H1 (cell line): Measurements from ENCODE around the gene AP2A2. TPM values are rescaled to one million over a fixed set of nuclear protein-coding genes. Genes with fewer than 3 reads are reported as not detected.
A peak's percentile ranks its signal among the peaks of the same experiment; 100 is the strongest.

Experiments
- CTCF ChIA-PET: fragments of 300-600 bp; sonication (Branson Sonifier 250); formaldehyde crosslinking; loops from one replicate; lab custom pipeline; 2021; ENCODE audit not compliant: partially characterized antibody; lab: Charles Lee
- POLR2A ChIA-PET: fragments of 300-600 bp; sonication (Branson Sonifier 250); formaldehyde crosslinking; loops from one replicate; lab custom pipeline; 2021; ENCODE audit warnings: inconsistent platforms; ENCODE audit not compliant: partially characterized antibody; lab: Charles Lee
- DNase-seq, 2 experiments: peaks; one replicate each; pipeline versions ENCODE4 v3.0.0 to v3.0.0-alpha.2; 2010 to 2022; ENCODE audit warnings: low spot score in 2 of 2, low read depth in 1 of 2, mixed read lengths in 1 of 2
- FAIRE-seq: peaks from 2 replicates; lab custom pipeline; 2011; peaks lifted over from hg19 to GRCh38; lab: Jason Lieb, UNC
- H2AFZ ChIP-seq: 2 replicates; pipeline ENCODE4 v1.8.1; 2012; ENCODE audit warnings: low read length, inconsistent platforms
- H2AK5ac ChIP-seq: 2 replicates; pipeline ENCODE4 v1.6.1; 2013; ENCODE audit warnings: low read depth, low read length
- H2BK120ac ChIP-seq: replicated peaks from 2 replicates; pipeline ENCODE3; 2013; ENCODE audit warnings: low read depth, low read length, inconsistent platforms
- H2BK12ac ChIP-seq: 2 replicates; pipeline ENCODE4 v1.6.1; 2013; ENCODE audit warnings: low read depth, low read length
- H2BK15ac ChIP-seq: 2 replicates; pipeline ENCODE4 v1.6.1; 2013; ENCODE audit warnings: low read length
- H2BK20ac ChIP-seq: 2 replicates; pipeline ENCODE4 v1.6.1; 2013; ENCODE audit warnings: low read length
- H2BK5ac ChIP-seq: 2 replicates; pipeline ENCODE4 v1.6.1; 2013; ENCODE audit warnings: low read depth, low read length
- H3K14ac ChIP-seq: 2 replicates; pipeline ENCODE4 v1.6.1; 2013; ENCODE audit warnings: inconsistent platforms; ENCODE audit not compliant: insufficient read length
- H3K18ac ChIP-seq: 2 replicates; pipeline ENCODE4 v1.6.1; 2013; ENCODE audit warnings: low read length; ENCODE audit errors: extremely low read depth
- H3K23ac ChIP-seq: 2 replicates; pipeline ENCODE4 v1.6.1; 2013; ENCODE audit warnings: inconsistent platforms; ENCODE audit not compliant: insufficient read length
- H3K23me2 ChIP-seq: 2 replicates; pipeline ENCODE4 v1.6.1; 2013; ENCODE audit warnings: low read depth, low read length
- H3K27ac ChIP-seq: 2 replicates; pipeline ENCODE4 v1.6.1; 2011; ENCODE audit warnings: low read depth, low read length, inconsistent platforms
- H3K27me3 ChIP-seq, 4 experiments: replicated peaks in 1 of 4; 1 replicate in 1 of 4; 2 replicates in 3 of 4; pipeline versions ENCODE4 v1.6.1 to v1.8.1; 2011 to 2013; ENCODE audit warnings: low read length in 3 of 4, mild to moderate bottlenecking in 3 of 4, inconsistent platforms in 2 of 4, mixed read lengths in 2 of 4, moderate library complexity in 1 of 4; ENCODE audit not compliant: control insufficient read depth in 3 of 4, insufficient read depth in 3 of 4; ENCODE audit errors: extremely low read depth in 1 of 4
- H3K36me3 ChIP-seq, 4 experiments: 2 replicates each; pipeline versions ENCODE4 v1.6.1 to v1.8.1; 2011 to 2013; ENCODE audit warnings: mild to moderate bottlenecking in 4 of 4, low read length in 3 of 4, moderate library complexity in 2 of 4, control low read depth in 1 of 4, inconsistent platforms in 1 of 4; ENCODE audit not compliant: insufficient read depth in 4 of 4, control insufficient read depth in 2 of 4
- H3K4ac ChIP-seq: replicated peaks from 2 replicates; pipeline ENCODE3; 2013; ENCODE audit warnings: low read length, low read depth, mixed read lengths, inconsistent platforms; ENCODE audit not compliant: insufficient read length
- H3K4me1 ChIP-seq, 4 experiments: replicated peaks in 1 of 4; 1 replicate in 1 of 4; 2 replicates in 3 of 4; pipeline versions ENCODE4 v1.6.1 to v1.8.1; 2011 to 2013; ENCODE audit warnings: low read length in 3 of 4, inconsistent platforms in 2 of 4, mixed read lengths in 1 of 4; ENCODE audit not compliant: insufficient read depth in 4 of 4, control insufficient read depth in 3 of 4
- H3K4me2 ChIP-seq, 2 experiments: 2 replicates each; pipeline versions ENCODE4 v1.6.1 to v1.8.1; 2011 to 2013; ENCODE audit warnings: low read depth in 2 of 2, low read length in 2 of 2, control low read depth in 1 of 2, inconsistent platforms in 1 of 2, mild to moderate bottlenecking in 1 of 2; ENCODE audit not compliant: insufficient read depth in 1 of 2
- H3K4me3 ChIP-seq, 4 experiments: fragments of 200-600, 300-600 bp in 1 of 4; sonication (generic), shearing (Covaris generic), sonication (Bioruptor Twin) in 1 of 4; 2 replicates each; pipeline versions ENCODE4 v1.5.1 to v1.8.1; 2011 to 2016; ENCODE audit warnings: low read length in 4 of 4, low read depth in 3 of 4, control low read depth in 2 of 4, inconsistent platforms in 2 of 4, mild to moderate bottlenecking in 2 of 4, mixed read lengths in 1 of 4, moderate library complexity in 1 of 4; ENCODE audit not compliant: insufficient read depth in 2 of 4; ENCODE audit errors: extremely low read depth in 1 of 4
- H3K56ac ChIP-seq: replicated peaks from 2 replicates; pipeline ENCODE3; 2013; ENCODE audit warnings: low read depth, mild to moderate bottlenecking, mixed read lengths, low read length, inconsistent platforms; ENCODE audit not compliant: insufficient read length
- H3K79me1 ChIP-seq: 2 replicates; pipeline ENCODE4 v1.6.1; 2013; ENCODE audit warnings: low read depth, low read length, control low read depth
- H3K79me2 ChIP-seq, 2 experiments: 2 replicates each; pipeline versions ENCODE4 v1.6.1 to v1.8.1; 2012 to 2013; ENCODE audit warnings: low read length in 2 of 2, mild to moderate bottlenecking in 2 of 2, inconsistent platforms in 1 of 2; ENCODE audit not compliant: insufficient read depth in 2 of 2, control insufficient read depth in 1 of 2
- H3K9ac ChIP-seq, 4 experiments: replicated peaks in 1 of 4; 1 replicate in 1 of 4; 2 replicates in 3 of 4; pipeline versions ENCODE4 v1.6.1 to v1.8.1; 2011 to 2013; ENCODE audit warnings: low read depth in 3 of 4, low read length in 3 of 4, control low read depth in 2 of 4, mild to moderate bottlenecking in 2 of 4, moderate library complexity in 2 of 4, inconsistent platforms in 1 of 4; ENCODE audit errors: extremely low read depth in 1 of 4
- H3K9me3 ChIP-seq, 2 experiments: 2 replicates each; pipeline versions ENCODE4 v1.6.1 to v1.8.1; 2012 to 2013; ENCODE audit warnings: mild to moderate bottlenecking in 2 of 2, moderate library complexity in 2 of 2, control low read depth in 1 of 2, inconsistent platforms in 1 of 2, low read depth in 1 of 2, low read length in 1 of 2, mixed read lengths in 1 of 2; ENCODE audit not compliant: insufficient read depth in 2 of 2
- H4K20me1 ChIP-seq, 2 experiments: replicated peaks in 1 of 2; 2 replicates each; pipeline versions ENCODE3 to v1.8.1; 2011 to 2013; ENCODE audit warnings: inconsistent platforms in 2 of 2, low read length in 2 of 2, mild to moderate bottlenecking in 1 of 2; ENCODE audit not compliant: insufficient read depth in 2 of 2, control insufficient read depth in 1 of 2
- H4K5ac ChIP-seq: 2 replicates; pipeline ENCODE4 v1.6.1; 2013; ENCODE audit warnings: low read length, low read depth, mixed read lengths, inconsistent platforms; ENCODE audit not compliant: insufficient read length
- H4K8ac ChIP-seq: 2 replicates; pipeline ENCODE4 v1.8.0; 2013; ENCODE audit warnings: mild to moderate bottlenecking, moderate library complexity, low read length, inconsistent platforms; ENCODE audit not compliant: insufficient read depth; ENCODE audit errors: extremely low read depth
- H4K91ac ChIP-seq: replicated peaks from 2 replicates; pipeline ENCODE3; 2013; ENCODE audit warnings: low read length, mixed read lengths, inconsistent platforms; ENCODE audit not compliant: insufficient read length
- EGR1 ChIP-seq: IDR thresholded peaks from 2 replicates; pipeline ENCODE4 v1.6.1; 2011; ENCODE audit warnings: low read depth, low read length, borderline replicate concordance
- HDAC2 ChIP-seq, 2 experiments: fragments of 300-600 bp in 1 of 2; sonication (generic) in 1 of 2; IDR thresholded peaks; 2 replicates each; pipeline ENCODE4 v1.6.1; 2011 to 2012; ENCODE audit warnings: low read depth in 2 of 2, low read length in 2 of 2, mild to moderate bottlenecking in 2 of 2, moderate library complexity in 2 of 2, borderline replicate concordance in 1 of 2, inconsistent platforms in 1 of 2
- SIX5 ChIP-seq: IDR thresholded peaks from 2 replicates; pipeline ENCODE4 v1.6.1; 2011; ENCODE audit warnings: mild to moderate bottlenecking, low read depth, low read length
- TCF12 ChIP-seq: IDR thresholded peaks from 2 replicates; pipeline ENCODE4 v1.6.1; 2011; ENCODE audit warnings: low read depth, mild to moderate bottlenecking, low read length
- WGBS, 2 experiments: shearing (Covaris generic) in 1 of 2; methylation state at CpG; one replicate each; pipeline versions ENCODE4 v1.1.6 to v1.1.7; 2013 to 2015; ENCODE audit warnings: low lambda C conversion rate in 2 of 2, mixed read lengths in 2 of 2, inconsistent platforms in 1 of 2, low coverage in 1 of 2, missing lambda C conversion rate in 1 of 2; ENCODE audit not compliant: insufficient replicate concordance in 2 of 2, insufficient coverage in 1 of 2, insufficient read length in 1 of 2; ENCODE audit errors: extremely low coverage in 1 of 2, missing lambda C conversion rate in 1 of 2; 5-methylcytosine and 5-hydroxymethylcytosine counted together
- polyA plus RNA-seq, 7 experiments: library from polyadenylated mRNA; depleted of rRNA in 3 of 7; stranded (reverse) in 5 of 7; unstranded in 2 of 7; fragments of >200 nt in 5 of 7; fragments of 200-250 nt in 2 of 7; gene quantifications; 1 replicate in 5 of 7; 2 replicates in 1 of 7; 4 replicates in 1 of 7; pipeline versions ENCODE4 v1.2.1 to v1.2.3, GENCODE V29; 2011 to 2013; ENCODE audit warnings: missing spikeins in 2 of 7, mixed read lengths in 2 of 7
- total RNA-seq: library from RNA; stranded (reverse); fragmentation: NEBNext Ultra II Directional; extraction: Animal tissue kit (Norgen Biotek cat#: 25700); gene quantifications from 2 replicates; pipeline ENCODE4 v1.2.1, GENCODE V29; 2021

Gene AP2A2
- total and polyA plus RNA-seq, 2 of the 8 experiments (the other 6 are each of a cell fraction or from before 2014, with no cell fraction given), result 50.0 to 65.0 TPM

GRCh38 chr11:1049431-1049891 is 123.8 kb downstream of the AP2A2 start:
- Histone ChIP-seq H3K23ac (no peak overlapping the region), H4K8ac (no peak overlapping the region), H3K4ac (no peak overlapping the region), H2BK15ac (no peak overlapping the region; the same call in 1 of the 2 replicates), H3K27me3 (no peaks in the 10 kb centered on the region; a peak in 1 of 7 replicates), H3K56ac (no peak overlapping the region), H2BK120ac (no peak overlapping the region), H3K9me3 (no peaks in the 10 kb centered on the region), H2BK12ac (no peak overlapping the region), H3K79me2 (no peaks in the 10 kb centered on the region), H2BK20ac (0 out of 2 replicates have a peak overlapping the region, but pooled peaks have one; percentile 32), H4K20me1 (no peaks in the 10 kb centered on the region), H3K4me2 (no peak overlapping the region), H3K9ac (no peak overlapping the region), H4K5ac (no peak overlapping the region), H3K14ac (no peak overlapping the region), H3K27ac (no peak overlapping the region), H3K4me3 (no peak overlapping the region), H2AK5ac (no peak overlapping the region), H4K91ac (no peak overlapping the region), H3K23me2 (no peaks in the 10 kb centered on the region; the same call in 1 of the 2 replicates), H3K4me1 (no peaks in the 10 kb centered on the region), H3K79me1 (no peaks in the 10 kb centered on the region), H3K36me3 (no peaks in the 10 kb centered on the region), H2BK5ac (no peak overlapping the region), H3K18ac (no peak overlapping the region), H2AFZ (no peak overlapping the region)
- WGBS, 2 experiments, result 94% methylated on average over 13 of the region's 13 CpGs; no CpG with 5 or more reads in 1 of the 2 experiments
- ChIA-PET POLR2A (no interaction called here), CTCF (interaction anchor here (1.5 to 2.6 kb wide), 5 partner anchors 8 to 180 kb away, joined by 3 to 22 read pairs (median 19); no protein-coding TSS in a partner anchor)
- no peak for FAIRE-seq
- no peak for DNase-seq
- TF ChIP-seq HDAC2 (IDR thresholded peaks at IDR 0.05; ENCODE audit: borderline replicate concordance in 1 of 2, low read depth in 2 of 2, low read length in 2 of 2), result no peak
- TF ChIP-seq TCF12, result no peak
- no peak for TF ChIP-seq EGR1
- TF ChIP-seq SIX5, result no peak
